HCT116 (cell line): ENCODE data around the gene SIPA1L3. TPM values are rescaled to one million over a fixed set of nuclear protein-coding genes. Genes with fewer than 3 reads are reported as not detected.

Source experiments
- ATAC-seq: fragments of 200-7000 bp; cut with Tn5 transposase; 2 replicates; pipeline ENCODE4 v1.9.1; 2020; ENCODE audit warnings: mild to moderate bottlenecking, moderate library complexity
- BruUV-seq: library from RNA; stranded (reverse); fragments of 400-500 nt; replicated peaks from 2 replicates; lab custom pipeline; 2021; lab: Mats Ljungman, UMichigan
- CTCF ChIA-PET: fragments of 300-600 bp; sonication (Branson Sonifier 250); formaldehyde crosslinking; loops from one replicate; lab custom pipeline; 2021; ENCODE audit warnings: antibody characterized with exemption; lab: Charles Lee
- POLR2A ChIA-PET: fragments of 300-600, 350-600 bp; sonication (Branson Sonifier 250); formaldehyde crosslinking; loops from one replicate; lab custom pipeline; 2021; ENCODE audit warnings: antibody characterized with exemption; lab: Charles Lee
- RAD21 ChIA-PET, 2 experiments: fragments of 300-600 bp; sonication (Branson Sonifier 250); formaldehyde crosslinking; loops; one replicate each; lab custom pipeline; 2023; ENCODE audit warnings: low total read pairs in 2 of 2; ENCODE audit not compliant: uncharacterized antibody in 2 of 2, unreplicated experiment in 2 of 2, low non-redundant PET in 1 of 2; lab: Charles Lee
- DNase-seq: peaks from one replicate; pipeline ENCODE4 v3.0.0-alpha.2; 2010; ENCODE audit warnings: low read depth, low spot score
- H2AFZ ChIP-seq: fragments of 200-600 bp; shearing (Covaris generic), sonication (generic); 2 replicates; pipeline ENCODE4 v1.6.1; 2017; ENCODE audit warnings: low read depth, mixed run types, mixed read lengths, antibody characterized with exemption, low read length; ENCODE audit not compliant: poor library complexity, severe bottlenecking
- H3K27ac ChIP-seq: 2 replicates; pipeline ENCODE4 v1.5.1; 2012; ENCODE audit warnings: low read depth, low read length
- H3K27me3 ChIP-seq: fragments of 200-600 bp; sonication (generic); 2 replicates; pipeline ENCODE4 v1.6.1; 2016; ENCODE audit warnings: mixed run types, low read length, mixed read lengths; ENCODE audit not compliant: insufficient read depth
- H3K36me3 ChIP-seq, 2 experiments: fragments of 200-500 bp in 1 of 2; fragments of 200-600 bp in 1 of 2; sonication (Bioruptor generic) in 1 of 2; sonication (generic) in 1 of 2; 2 replicates each; pipeline versions ENCODE4 v1.5.1 to v1.6.1; 2014 to 2016; ENCODE audit warnings: low read length in 2 of 2, inconsistent platforms in 1 of 2, mixed read lengths in 1 of 2, mixed run types in 1 of 2; ENCODE audit not compliant: insufficient read depth in 2 of 2, control insufficient read depth in 1 of 2
- H3K4me1 ChIP-seq, 2 experiments: fragments of 200-600 bp in 1 of 2; sonication (generic) in 1 of 2; 2 replicates each; pipeline versions ENCODE4 v1.5.1 to v1.6.1; 2012 to 2017; ENCODE audit warnings: low read length in 2 of 2, inconsistent platforms in 1 of 2, mild to moderate bottlenecking in 1 of 2, mixed read lengths in 1 of 2, mixed run types in 1 of 2, moderate library complexity in 1 of 2; ENCODE audit not compliant: insufficient read depth in 2 of 2, control insufficient read depth in 1 of 2
- H3K4me2 ChIP-seq: fragments of 200-600 bp; sonication (generic); 2 replicates; pipeline ENCODE4 v1.6.1; 2017; ENCODE audit warnings: mixed run types, low read length, mixed read lengths
- H3K4me3 ChIP-seq, 2 experiments: fragments of 200-600 bp in 1 of 2; sonication (generic) in 1 of 2; replicated peaks in 1 of 2; 2 replicates each; pipeline ENCODE4 v1.5.1; 2011 to 2016; ENCODE audit warnings: low read length in 2 of 2, control low read depth in 1 of 2, low read depth in 1 of 2, mild to moderate bottlenecking in 1 of 2, mixed read lengths in 1 of 2, mixed run types in 1 of 2
- H3K79me2 ChIP-seq: fragments of 200-600 bp; sonication (generic); 2 replicates; pipeline ENCODE4 v1.6.1; 2017; ENCODE audit warnings: mild to moderate bottlenecking, mixed run types, low read length, moderate library complexity, mixed read lengths; ENCODE audit not compliant: insufficient read depth
- H3K9ac ChIP-seq: fragments of 200-600 bp; sonication (generic); 2 replicates; pipeline ENCODE4 v1.6.1; 2016; ENCODE audit warnings: low read length, mixed read lengths
- H3K9me2 ChIP-seq: fragments of 200-600 bp; sonication (generic), shearing (Covaris generic); 2 replicates; pipeline ENCODE4 v1.6.1; 2017; ENCODE audit warnings: mixed run types, mild to moderate bottlenecking, moderate library complexity; ENCODE audit not compliant: insufficient read depth
- H3K9me3 ChIP-seq, 2 experiments: fragments of 200-500 bp in 1 of 2; fragments of 200-600 bp in 1 of 2; sonication (Bioruptor generic) in 1 of 2; sonication (generic) in 1 of 2; 2 replicates each; pipeline ENCODE4 v1.6.1; 2014 to 2017; ENCODE audit warnings: low read length in 2 of 2, mixed read lengths in 2 of 2, inconsistent platforms in 1 of 2, low read depth in 1 of 2, mild to moderate bottlenecking in 1 of 2, mixed run types in 1 of 2, moderate library complexity in 1 of 2; ENCODE audit not compliant: control insufficient read depth in 1 of 2, insufficient read depth in 1 of 2
- H4K20me1 ChIP-seq: fragments of 200-600 bp; sonication (generic), shearing (Covaris generic); 2 replicates; pipeline ENCODE4 v1.6.1; 2017; ENCODE audit warnings: mixed run types, mild to moderate bottlenecking, moderate library complexity; ENCODE audit not compliant: insufficient read depth
- CEBPB ChIP-seq: IDR thresholded peaks from 2 replicates; pipeline ENCODE4 v1.6.1; 2012; ENCODE audit warnings: low read depth
- CTCF ChIP-seq, 3 experiments: fragments of 200-600 bp in 1 of 3; sonication (generic) in 1 of 3; IDR thresholded peaks in 2 of 3; conservative IDR thresholded peaks in 1 of 3; 2 replicates each; pipeline ENCODE4 v1.5.1; 2012 to 2017; ENCODE audit warnings: low read depth in 2 of 3, low read length in 2 of 3, antibody characterized with exemption in 1 of 3, borderline replicate concordance in 1 of 3, control low read depth in 1 of 3, mild to moderate bottlenecking in 1 of 3, mixed read lengths in 1 of 3, mixed run types in 1 of 3, moderate library complexity in 1 of 3; ENCODE audit not compliant: insufficient read depth in 1 of 3
- EGR1 ChIP-seq: IDR thresholded peaks from 2 replicates; pipeline ENCODE4 v1.6.1; 2012; ENCODE audit warnings: low read depth
- ELF1 ChIP-seq: IDR thresholded peaks from 2 replicates; pipeline ENCODE4 v1.6.1; 2012; ENCODE audit warnings: low read depth, borderline replicate concordance
- EZH2 ChIP-seq: fragments of 200-600 bp; sonication (generic); IDR thresholded peaks from 2 replicates; pipeline ENCODE4 v1.6.1; 2017; ENCODE audit warnings: antibody characterized with exemption, mixed run types
- EZH2phosphoT487 ChIP-seq: fragments of 200-600 bp; IDR thresholded peaks from 2 replicates; pipeline ENCODE4 v1.6.1; 2018; ENCODE audit warnings: antibody characterized with exemption, borderline replicate concordance
- RAD21 ChIP-seq: IDR thresholded peaks from 2 replicates; pipeline ENCODE4 v1.6.1; 2012; ENCODE audit warnings: low read depth, mild to moderate bottlenecking
- SIN3A ChIP-seq: IDR thresholded peaks from 2 replicates; pipeline ENCODE4 v1.6.1; 2012; ENCODE audit warnings: low read depth
- SP1 ChIP-seq: IDR thresholded peaks from 2 replicates; pipeline ENCODE4 v1.6.1; 2012; ENCODE audit warnings: low read depth
- TCF7L2 ChIP-seq: IDR thresholded peaks from 2 replicates; pipeline ENCODE4 v1.7.0; 2011; ENCODE audit warnings: borderline replicate concordance, inconsistent platforms; ENCODE audit not compliant: insufficient read depth, insufficient read length; ENCODE audit errors: extremely low read depth
- YY1 ChIP-seq: IDR thresholded peaks from 2 replicates; pipeline ENCODE4 v1.6.1; 2011; ENCODE audit warnings: low read length, low read depth, moderate library complexity, mild to moderate bottlenecking; ENCODE audit not compliant: insufficient replicate concordance; ENCODE audit errors: extremely low read depth
- ZBTB33 ChIP-seq: IDR thresholded peaks from 2 replicates; pipeline ENCODE4 v1.6.1; 2011; ENCODE audit warnings: mild to moderate bottlenecking, low read length, moderate library complexity; ENCODE audit not compliant: insufficient replicate concordance; ENCODE audit errors: extremely low read depth
- intact Hi-C: fragments of 100-400 bp; cut with micrococcal nuclease; formaldehyde crosslinking; loops from 2 replicates; pipeline ENCODE4 v1.10.0; 2022
- total RNA-seq: library from RNA; stranded (reverse); gene quantifications from one replicate; pipeline ENCODE4 v1.2.1, GENCODE V29; 2021; ENCODE audit not compliant: unreplicated experiment
- TF ChIP-seq, protein P1 (sequence below): IDR thresholded peaks from 2 replicates; pipeline ENCODE4 v1.6.1; 2012
- TF ChIP-seq, protein P2 (sequence below): IDR thresholded peaks from 2 replicates; pipeline ENCODE4 v1.6.1; 2012

Gene SIPA1L3
- total RNA-seq, 1 experiment from 2014 or later = 41.8 TPM

GRCh38 chr19:37972803-37973202 is 65.8 kb downstream of the SIPA1L3 start:
- H3K27ac ChIP-seq = no peak overlapping the region
- H3K9ac ChIP-seq = no peak overlapping the region
- intact Hi-C loops = no loop called here
- TF ChIP-seq ZBTB33 = no peak
- no peak for TF ChIP-seq TCF7L2
- no peak for TF ChIP-seq ELF1
- TF ChIP-seq, protein P1, sequence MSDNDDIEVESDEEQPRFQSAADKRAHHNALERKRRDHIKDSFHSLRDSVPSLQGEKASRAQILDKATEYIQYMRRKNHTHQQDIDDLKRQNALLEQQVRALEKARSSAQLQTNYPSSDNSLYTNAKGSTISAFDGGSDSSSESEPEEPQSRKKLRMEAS = no peak
- no peak for TF ChIP-seq SIN3A
- no peak for TF ChIP-seq SP1
- no peak for TF ChIP-seq RAD21
- no peak for TF ChIP-seq CTCF (IDR thresholded peaks at IDR 0.05 in 2 of 3, conservative IDR thresholded peaks at IDR 0.05 in 1 of 3; ENCODE audit: borderline replicate concordance in 1 of 3, insufficient read depth in 1 of 3, low read depth in 2 of 3, low read length in 2 of 3)
- TF ChIP-seq, protein P2, sequence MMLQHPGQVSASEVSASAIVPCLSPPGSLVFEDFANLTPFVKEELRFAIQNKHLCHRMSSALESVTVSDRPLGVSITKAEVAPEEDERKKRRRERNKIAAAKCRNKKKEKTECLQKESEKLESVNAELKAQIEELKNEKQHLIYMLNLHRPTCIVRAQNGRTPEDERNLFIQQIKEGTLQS = no peak
- no peak for TF ChIP-seq EZH2
- TF ChIP-seq YY1 = no peak
- TF ChIP-seq EGR1 = no peak
- TF ChIP-seq EZH2phosphoT487 = no peak
- TF ChIP-seq CEBPB = no peak
- ChIA-PET CTCF (no interaction called here), RAD21 (no interaction called here), POLR2A (interaction anchor here (0.6 to 0.7 kb wide), 2 partner anchors 31 to 68 kb away, joined by 4 read pairs; no protein-coding TSS in a partner anchor)
- BruUV-seq = no TSS peak
- DNase-seq (no peak), ATAC-seq (no peak)
- 0 out of 4 replicates have a peak, but pooled peaks cover 0 to 4% of the 10 kb centered on the region in 2 experiments for H3K36me3 ChIP-seq
- no peaks in the 10 kb centered on the region for H4K20me1 ChIP-seq
- H3K4me1 ChIP-seq = peaks cover 0 to 10% of the 10 kb centered on the region in 2 experiments; a peak in 1 of 4 replicates
- no peak overlapping the region for H2AFZ ChIP-seq
- H3K79me2 ChIP-seq = peaks cover 57% of the 10 kb centered on the region
- no peak overlapping the region for H3K4me3 ChIP-seq
- no peaks in the 10 kb centered on the region for H3K9me2 ChIP-seq
- no peaks in the 10 kb centered on the region for H3K27me3 ChIP-seq
- no peak overlapping the region for H3K4me2 ChIP-seq
- H3K9me3 ChIP-seq = peaks cover 3% of the 10 kb centered on the region in 2 experiments; a peak in 1 of 4 replicates
